NCI-H2029 treated with DMSO at 0.1 percent for 48 hours (cell line): ENCODE data around the gene OR10A3.
A peak's percentile ranks its signal among the peaks of the same experiment; 100 is the strongest.
"Not testable (repeated sequence)": the region's sequence is repeated elsewhere in the genome, so short reads cannot be mapped to it uniquely, and the experiment has no call there.

Experiments
- DNase-seq: peaks from one replicate; lab custom pipeline; 2025; lab: John Stamatoyannopoulos, UW

The OR10A3 gene, protein sequence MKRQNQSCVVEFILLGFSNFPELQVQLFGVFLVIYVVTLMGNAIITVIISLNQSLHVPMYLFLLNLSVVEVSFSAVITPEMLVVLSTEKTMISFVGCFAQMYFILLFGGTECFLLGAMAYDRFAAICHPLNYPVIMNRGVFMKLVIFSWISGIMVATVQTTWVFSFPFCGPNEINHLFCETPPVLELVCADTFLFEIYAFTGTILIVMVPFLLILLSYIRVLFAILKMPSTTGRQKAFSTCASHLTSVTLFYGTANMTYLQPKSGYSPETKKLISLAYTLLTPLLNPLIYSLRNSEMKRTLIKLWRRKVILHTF

DNA sequence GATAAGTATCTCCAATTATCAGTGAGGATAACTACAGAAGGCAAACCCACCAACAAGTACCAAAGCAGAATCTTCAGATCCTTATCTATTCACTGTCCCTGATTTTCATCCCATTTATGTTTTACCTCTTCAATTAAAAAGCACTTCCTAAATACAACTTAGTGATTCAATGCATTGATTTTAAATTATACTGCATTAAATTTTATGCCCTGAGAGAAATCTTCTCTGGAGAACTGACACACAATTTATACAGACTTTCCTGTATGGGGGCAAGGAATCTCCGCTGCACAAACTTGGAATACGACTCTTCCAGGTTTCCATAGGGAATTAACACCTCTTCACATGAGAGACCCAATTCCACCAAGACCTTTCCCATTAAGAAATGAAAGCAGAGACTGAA is at the start of gene OR10A3:
OR10A3 (minus strand) TSS at position 101 of the 400 bp plus-strand sequence. CDS start 2,188 bp downstream, outside the sequence.
- no peak for DNase-seq

DNA sequence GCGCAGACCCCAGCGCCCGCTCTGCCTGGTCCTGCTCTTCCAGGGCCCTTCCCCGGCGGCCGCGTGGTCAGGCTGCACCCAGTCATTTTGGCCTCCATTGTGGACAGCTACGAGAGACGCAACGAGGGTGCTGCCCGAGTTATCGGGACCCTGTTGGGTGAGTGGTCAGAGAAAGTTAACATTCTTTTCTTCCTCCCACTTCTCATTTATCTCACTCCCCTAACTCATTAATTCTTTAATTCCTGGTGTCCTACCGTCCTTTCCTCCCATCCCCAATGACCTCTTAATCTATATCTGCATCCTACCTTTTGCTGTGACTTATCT is 46.0 kb upstream of the OR10A3 start:
- not testable (repeated sequence) for DNase-seq

DNA sequence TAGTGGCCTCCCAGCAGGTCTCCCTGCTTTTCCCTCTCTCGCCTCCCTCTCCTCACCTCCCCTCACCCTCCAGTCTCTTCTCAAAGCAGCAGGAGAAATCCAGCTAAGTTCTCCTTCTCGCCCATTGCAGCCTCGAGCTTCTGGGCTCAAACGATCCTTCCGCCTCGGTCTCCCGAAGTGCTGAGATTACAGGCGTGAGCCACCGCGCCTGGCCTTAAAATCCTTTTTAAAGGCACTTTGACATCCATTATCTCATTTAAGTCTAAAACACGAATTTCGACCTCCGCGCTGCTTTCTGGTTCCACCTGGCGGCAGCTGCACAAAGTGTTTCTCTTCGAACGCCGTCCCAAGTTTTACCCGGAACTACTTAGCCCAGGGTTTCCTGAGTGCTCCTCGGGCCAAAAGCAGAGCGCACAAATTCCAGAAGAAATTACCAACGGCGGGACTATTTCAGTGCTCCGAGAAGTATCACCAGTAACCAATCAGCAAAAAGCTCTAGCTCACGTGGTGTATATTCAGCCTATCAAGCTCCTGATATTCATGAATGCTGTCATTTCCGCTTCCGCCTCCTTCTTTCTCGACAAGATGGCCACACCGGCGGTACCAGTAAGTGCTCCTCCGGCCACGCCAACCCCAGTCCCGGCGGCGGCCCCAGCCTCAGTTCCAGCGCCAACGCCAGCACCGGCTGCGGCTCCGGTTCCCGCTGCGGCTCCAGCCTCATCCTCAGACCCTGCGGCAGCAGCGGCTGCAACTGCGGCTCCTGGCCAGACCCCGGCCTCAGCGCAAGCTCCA is 45.5 kb upstream of the OR10A3 start, which contains the start of gene EIF3F:
EIF3F (plus strand) TSS at position 570 of the 792 bp plus-strand sequence; CDS start at position 586, 16 bp downstream.
- peak; percentile 98 for DNase-seq

DNA sequence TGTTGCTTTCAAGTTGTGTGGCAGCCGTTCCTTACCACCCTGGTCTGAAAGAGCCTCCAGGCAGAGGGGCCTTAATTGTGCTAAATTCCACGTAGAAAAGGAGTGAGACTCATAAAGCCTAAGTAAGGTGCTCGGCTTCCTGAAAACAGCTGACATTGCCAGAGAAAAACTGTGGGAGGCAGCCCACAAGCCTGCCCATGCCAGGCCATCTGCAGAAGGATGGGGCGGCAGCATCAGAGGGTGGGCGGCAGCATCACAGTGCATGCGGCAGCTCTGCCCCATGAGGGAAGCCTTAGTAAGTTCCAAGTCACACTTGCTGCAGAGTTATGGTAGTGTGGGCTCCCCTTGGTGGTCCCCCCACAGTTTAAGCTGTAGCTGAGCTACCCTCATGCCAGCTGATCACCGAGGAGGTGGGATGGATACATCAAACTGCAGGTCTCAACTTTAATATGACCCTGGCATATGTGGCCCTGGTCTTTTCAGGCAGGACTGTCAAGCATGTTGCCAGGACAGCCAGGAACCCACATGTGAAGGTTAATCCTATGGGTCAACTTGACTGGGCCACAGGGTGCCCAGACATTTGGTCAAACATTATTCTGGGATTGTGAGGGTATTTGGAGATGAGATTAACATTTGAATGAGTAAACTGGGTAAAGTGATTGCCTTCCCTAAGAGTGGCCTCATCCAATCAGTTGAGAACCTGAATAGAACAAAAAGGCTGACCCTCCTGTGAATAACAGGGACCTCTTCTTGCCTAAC is 42.5 kb upstream of the OR10A3 start:
- no peak for DNase-seq

DNA sequence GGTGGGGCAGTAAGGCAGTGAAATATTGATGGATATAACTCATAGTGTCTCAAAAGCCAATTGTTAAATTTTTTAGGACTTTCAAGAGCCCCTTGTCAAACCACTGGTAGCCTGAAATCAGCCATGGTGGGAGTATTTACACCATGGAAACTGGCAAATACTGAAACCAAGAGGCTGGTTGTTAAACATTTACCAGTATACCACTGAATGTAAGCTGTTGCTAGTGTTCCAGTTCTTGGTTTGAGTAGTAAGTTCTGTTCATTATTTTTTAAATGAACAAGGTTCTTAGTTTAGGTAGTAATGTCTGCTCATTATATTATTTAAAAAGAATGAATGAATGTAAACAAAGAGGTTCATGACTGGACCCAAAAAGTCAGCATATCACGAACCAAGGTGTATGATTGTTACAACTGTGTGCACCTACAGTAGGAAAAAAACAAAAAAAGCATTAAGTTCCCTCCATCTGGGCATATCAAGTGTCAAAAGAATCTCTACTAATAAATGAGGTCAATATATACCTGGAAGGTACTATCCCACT is 41.1 kb upstream of the OR10A3 start:
- no peak for DNase-seq

DNA sequence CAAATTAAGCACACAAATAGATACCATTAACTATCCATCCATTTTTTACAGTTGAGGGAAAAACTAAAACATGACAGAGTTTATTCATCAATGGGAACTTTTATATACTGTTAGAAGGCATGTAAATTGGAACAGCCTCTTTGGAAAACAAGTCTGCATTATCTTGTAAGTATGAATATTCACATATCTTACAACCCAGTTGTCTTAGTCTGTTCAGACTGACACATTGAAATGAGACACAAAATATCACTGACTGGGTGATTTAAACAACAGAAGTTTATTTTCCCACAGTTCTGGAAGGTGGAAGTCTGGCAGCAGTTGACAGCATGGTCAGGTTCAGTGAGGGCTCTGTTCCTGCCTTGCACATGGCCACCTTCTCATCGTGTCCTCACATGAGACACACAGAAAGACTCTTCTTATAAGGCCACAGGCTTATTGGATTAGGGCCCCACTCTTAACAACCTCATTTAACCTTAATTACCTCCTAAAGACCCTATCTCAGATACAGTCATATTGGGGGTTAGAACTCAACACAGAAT is 40.2 kb upstream of the OR10A3 start:
- no peak for DNase-seq

DNA sequence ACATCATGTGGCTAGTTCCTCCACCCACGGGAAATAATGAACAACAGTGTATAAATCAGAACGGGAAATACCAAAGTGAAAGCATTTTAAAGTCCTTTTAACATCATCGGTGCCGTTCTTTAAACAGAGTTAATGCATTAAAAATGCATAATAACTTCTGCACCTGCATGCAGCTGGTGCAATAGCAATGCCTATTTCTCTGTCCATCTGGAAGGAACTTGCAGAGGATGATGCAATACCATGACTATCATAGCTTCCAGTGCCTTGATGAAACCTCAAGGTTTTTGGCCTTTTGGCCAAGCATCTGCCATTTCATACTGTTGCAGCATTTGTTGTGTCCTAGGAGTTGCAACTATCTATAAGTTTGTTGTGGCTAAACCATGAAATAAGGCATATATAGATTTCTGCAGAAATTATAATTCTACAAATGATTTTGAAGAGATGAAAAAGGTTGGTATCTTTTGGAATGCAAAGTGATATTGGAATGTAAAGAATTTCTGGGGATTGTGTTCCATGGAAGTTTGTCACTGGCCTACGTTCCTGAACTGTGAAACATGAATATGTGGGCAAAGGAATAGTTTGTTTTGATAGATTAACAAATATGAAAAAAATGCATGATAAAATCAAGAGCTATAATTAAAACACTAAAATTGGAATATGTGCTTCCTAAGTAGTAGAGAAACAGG is 35.9 kb upstream of the OR10A3 start:
- DNase-seq = no peak

DNA sequence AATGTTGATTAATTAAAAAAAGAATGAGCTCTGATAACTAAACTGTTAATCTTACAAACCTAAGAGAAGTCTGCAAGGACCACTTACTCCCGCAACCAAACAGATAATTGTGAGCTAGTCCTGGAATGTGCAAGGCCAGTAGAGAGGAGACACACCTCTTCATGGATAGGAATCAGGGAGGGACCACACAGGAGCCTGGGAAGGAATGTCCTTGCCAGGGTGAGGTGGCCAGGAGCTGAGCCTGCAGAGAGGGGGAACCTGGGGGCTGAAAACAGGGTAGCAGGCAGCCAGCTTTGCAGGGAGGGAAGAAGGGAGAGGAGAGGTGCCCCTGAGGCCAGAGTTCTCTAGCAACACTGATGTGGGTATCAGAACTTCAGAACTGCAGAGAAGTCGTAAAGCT is 33.2 kb upstream of the OR10A3 start:
- no peak for DNase-seq

DNA sequence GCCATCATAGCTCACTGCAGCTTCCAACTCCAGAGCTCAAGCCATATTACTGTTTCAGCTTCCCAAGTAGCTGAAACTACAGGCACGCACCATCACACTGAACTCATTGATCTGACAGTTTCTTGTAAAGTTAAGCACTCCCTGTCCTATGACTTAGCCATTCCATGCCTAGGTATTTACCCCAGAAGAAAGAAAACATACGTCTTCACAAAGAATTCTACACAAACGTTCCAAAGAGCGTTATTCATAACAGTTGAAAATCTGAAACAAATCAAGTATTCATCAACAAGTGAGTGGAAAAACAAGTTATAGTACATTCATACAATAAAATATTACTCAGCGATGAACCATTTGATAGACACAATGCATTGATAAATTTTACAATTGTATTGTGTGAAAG is 31.5 kb upstream of the OR10A3 start:
- no peak for DNase-seq

DNA sequence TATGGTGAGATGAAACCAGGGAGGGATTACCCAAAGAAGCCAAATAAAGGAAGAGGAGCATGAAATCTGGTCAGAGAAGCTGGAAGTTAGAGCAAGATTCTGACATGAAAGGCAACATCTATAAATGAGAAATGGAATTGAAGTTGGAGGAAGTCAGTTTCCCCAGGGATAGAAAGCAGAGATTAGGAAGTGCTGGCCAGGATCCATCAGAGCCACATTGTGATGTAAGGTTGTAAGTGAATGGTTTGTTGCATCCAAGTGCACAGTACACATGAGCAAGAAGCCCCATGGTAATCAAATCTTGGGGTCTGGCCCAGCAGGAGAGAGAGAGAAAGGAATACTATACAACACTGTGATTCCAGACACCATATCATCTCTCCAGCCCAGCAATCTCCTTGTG is 30.3 kb upstream of the OR10A3 start:
- no peak for DNase-seq

DNA sequence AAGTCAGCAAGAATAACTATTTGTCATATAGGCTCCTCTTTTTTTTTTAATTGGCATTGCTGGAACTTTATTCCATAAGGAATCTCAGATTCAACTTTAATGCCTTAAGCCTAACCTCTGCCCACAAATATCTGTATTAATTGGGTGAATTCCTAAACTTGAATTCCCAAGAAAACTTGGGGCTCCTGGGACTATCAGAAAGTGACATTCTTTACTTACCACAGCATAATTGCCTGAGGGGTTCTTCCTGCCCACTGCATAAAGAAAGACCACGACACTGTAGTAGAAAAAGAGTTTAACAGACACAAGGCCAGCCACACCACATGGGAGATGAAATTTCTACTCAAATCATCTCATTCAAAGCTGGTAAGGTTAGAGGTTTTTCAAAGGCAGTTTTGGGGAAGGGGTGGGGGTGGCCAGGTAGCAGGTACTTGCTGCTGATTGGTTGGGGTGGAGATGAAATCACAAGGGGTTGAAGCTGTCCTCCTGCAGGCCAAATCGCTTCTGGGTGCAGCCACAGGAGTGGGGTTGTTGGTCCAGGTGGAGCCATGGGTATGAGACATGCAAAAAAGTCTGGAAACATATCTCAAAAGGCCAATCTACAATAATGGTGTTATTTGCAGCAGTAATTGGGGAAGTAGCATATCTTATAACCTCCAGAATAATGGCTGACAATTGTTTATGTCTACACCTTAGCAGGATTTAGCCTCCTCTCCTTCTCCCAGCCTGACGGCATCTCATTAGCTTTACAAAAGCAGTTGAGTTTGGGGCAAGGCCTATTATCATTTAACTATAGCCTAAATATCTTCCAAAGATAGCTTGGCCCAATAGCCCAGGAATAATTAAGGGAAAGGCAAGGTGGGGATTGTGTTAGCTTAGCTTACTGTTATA is 28.5 kb upstream of the OR10A3 start:
- no peak for DNase-seq

DNA sequence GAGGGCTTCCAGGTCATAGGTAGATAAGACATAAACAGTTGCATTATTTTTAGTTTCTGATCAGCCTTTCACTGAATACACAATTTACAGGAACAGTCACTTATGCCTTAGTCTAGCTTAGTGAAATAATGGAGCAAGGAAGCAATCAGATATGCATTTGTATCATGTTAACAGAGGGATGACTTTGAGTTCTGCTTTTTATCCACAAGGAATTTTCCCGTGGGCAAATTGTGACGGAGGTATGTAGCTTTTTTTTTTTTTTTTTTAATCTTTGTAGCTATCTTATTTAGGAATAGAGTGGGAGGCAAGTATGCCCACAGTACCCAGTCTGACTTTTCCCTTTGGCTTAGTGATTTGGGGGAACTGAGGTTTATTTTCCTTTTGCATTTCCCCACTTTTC is 27.2 kb upstream of the OR10A3 start:
- no peak for DNase-seq

DNA sequence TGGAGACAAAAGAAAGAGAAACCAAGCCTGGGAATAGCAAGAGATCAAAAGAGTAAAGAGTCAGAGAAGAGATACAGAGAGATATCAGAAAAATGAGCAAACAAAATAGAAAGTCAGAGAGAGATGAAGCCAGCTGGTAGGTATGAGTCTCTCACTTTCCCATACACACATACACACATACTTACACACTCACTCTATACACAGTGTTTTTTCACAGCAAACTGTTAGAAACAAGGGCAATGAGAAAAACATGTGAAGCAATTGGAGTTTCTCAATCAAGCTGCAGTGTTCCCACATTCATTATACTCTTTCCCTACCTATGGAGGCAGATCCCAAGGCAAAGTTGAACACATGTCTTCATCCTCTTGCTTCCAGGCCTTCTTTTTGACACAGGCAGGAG is 26.3 kb upstream of the OR10A3 start:
- DNase-seq = no peak

DNA sequence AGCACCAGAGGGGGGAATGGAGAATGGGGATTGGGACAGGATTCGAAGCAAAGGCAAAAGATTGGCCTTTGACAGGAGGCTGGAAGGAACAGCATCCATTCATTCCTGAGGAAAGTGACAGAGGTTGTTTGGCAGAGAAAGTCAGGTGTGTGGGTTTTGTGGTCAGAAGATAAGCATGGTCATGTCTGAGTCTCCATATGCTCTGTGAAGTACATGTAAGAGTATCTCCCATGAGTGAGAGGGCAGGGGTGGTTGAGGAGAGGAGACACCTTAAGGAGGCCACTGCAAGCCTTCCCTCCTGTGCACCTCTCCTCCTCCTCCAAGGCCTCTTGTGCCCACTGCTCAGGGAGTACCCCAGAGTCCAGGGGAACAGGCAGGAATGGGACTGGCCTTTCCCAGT is 25.6 kb upstream of the OR10A3 start:
- no peak for DNase-seq

DNA sequence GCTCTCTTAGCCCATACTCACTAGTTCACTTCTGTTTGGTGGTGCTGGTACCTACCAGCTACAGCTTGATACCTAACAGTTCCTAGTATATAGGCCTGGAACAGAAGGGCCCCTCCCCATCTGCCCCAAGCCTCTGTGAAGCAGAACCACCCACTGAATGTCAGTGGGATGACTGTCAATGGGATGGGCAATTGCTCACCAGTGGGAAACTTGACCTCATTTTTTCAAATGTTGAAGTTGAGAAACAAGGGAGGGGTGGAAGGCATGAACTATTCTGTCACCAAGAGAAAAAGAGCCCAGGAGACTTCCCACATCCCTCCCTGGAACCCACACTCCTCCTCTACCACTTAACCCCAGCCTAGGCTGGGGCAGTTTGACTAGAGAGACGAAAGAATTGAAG is 23.9 kb upstream of the OR10A3 start, which contains the start of gene NLRP10:
NLRP10 (minus strand) TSS at position 62 of the 400 bp plus-strand sequence. CDS start 1,952 bp downstream, outside the sequence.
- DNase-seq = no peak

DNA sequence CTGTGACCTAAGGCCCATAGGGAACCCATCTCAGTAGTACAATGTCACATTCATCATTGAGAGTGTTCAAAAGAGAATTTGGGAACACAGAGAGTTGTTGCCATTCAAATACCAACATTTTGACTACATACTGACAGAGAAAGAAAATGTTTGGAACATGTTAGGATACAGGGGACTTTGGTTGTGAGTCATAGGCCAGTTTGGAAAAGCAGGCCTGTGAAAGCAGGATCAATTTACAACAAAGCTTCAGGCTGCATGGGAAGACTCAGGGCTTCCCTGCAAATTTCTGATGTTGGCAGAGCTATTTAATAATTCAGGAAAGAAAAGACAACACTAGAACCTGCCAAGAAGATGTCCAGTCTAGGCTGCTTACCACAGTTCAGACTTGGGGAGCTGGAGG is 23.4 kb upstream of the OR10A3 start:
- DNase-seq = no peak

DNA sequence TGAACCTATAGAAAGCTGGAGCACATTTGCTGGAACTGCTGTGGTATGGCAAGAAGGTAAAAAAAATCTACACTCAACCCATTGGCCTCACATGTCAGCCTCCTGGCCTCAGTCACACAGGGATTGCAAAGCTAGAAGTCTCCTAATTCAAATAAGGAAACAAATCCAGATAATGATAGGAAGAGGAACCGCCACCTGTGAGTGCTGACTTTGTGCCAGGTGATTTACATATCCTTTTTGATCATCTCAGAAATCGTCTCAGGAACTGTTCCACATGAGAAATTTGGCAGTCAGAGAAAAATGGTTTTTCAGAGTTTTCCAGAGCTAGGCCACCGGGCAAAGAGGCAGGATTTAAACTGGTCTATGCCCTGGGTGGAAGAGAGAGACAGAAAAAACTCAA is 22.8 kb upstream of the OR10A3 start:
- DNase-seq = no peak

DNA sequence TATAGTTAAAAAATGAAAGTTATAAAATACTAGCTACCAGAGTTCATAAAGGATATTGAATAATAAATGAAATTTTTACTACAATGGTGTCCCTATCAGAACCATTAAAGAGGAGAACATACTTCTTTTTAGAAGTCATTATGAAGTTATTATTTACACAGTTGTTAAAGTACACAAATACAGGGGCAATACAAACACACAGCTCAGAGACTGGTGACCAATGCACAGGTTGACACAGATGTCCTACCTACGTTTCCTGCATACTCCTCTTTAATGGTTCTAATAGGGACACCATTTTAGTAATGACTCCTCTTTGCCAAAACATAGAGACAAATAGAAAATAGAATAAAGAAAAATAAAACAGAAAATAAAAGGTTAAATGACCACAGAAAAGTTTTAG is 13.7 kb upstream of the OR10A3 start:
- DNase-seq = no peak

DNA sequence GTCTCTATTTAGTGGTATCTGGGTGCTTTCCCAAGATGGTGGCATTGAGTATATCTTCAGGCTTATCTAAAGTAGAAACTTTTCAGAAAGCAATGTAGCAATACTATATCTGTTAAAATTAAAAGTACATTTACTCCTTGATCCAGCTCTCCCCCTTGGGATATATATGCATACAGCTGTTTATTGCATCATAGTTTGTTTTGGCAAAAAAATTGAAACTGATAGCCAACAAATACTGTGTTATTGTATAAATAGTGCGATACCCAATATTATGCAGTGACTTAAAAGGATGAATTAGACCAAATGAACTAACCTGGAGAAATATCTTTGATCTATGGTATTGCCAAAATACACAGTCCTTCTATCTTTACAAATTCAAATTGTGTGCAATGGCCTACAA is 8.4 kb upstream of the OR10A3 start:
- no peak for DNase-seq

DNA sequence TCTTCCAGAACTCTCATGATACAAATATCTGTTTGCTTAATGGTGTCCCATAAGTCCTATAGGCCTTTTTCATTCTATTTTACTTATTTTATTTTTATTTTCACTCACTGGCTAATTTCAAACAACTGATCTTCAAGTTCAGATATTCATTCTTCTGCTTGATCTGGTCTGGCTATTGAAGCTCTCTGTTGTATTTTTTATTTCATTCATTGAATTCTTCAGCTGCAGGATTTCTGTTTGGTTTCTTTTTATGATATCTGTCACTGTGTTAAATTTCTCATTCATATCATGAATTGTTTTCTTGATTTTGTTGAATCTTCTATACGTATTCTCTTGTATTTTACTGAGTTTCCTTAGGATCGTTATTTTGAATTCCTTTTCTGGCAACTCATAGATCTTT is 2.6 kb upstream of the OR10A3 start:
- DNase-seq = no peak

DNA sequence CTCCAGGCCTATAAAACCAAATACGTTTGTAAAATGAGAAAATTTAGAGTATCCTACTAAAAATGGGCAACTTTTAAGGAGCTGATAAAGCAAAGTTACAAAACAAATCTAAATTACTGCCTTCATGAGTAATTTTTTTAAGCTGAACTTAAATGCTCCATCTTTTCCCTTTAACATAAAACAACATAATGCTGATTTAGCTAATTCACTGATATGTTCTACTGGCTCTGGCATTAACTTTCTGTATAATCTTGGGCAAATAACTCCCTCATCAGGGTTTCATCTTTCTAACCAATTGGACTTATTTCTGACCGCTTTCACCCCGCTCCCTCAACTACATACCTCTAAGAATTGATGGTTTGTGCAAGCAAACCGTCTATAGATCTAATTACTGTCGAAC is 362 bp downstream of the OR10A3 start:
- DNase-seq = no peak
